ENCODE results near the gene OR5AR1. TPM values are rescaled to one million over a fixed set of nuclear protein-coding genes. Genes with fewer than 3 reads are reported as not detected.

Gene OR5AR1
- total RNA-seq, 2 experiments from 2014 or later: not detected

DNA sequence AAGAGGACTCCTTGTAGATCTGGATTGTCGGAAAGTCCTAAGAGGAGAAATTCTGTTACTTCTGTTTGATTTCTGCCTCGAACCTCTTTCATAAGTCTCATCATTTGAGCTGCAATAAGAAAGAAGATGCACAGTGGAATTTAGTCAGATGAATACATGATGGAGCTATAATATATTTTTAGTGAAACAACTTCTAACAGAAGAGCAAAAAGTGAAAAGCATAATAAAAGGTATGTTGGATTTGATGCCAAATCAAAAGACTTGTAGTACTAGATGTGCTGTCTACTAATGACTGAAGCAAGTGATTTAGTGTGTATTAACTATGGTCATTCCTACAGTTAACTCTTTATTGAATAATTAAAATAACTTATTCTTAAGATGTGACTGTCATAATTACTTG is 21.1 kb upstream of the OR5AR1 start, which contains the start of gene OR5AP2:
OR5AP2 (minus strand) TSS at position 101 of the 400 bp plus-strand sequence; CDS start at position 101, 0 bp downstream.
- Mint-ChIP-seq H3K36me3 (ENCODE audit: low read depth) (no peaks in the 10 kb centered on the region), H3K4me3 (no peak within 1 kb of the TSS), H3K27ac (no peak within 1 kb of the TSS), H3K9me3 (no peaks in the 10 kb centered on the region), H3K27me3 (no peaks in the 10 kb centered on the region), H3K4me1 (ENCODE audit: low read depth) (no peaks in the 10 kb centered on the region)
- ATAC-seq (ENCODE audit: poor library complexity) (no peak), DNase-seq (no peak)
- POLR2A ChIA-PET: no interaction called here
- Histone ChIP-seq H3K27me3 (ENCODE audit: control insufficient read depth in 1 of 2, insufficient read depth in 2 of 2, low read length in 2 of 2) (no peaks in the 10 kb centered on the region), H3K36me3 (ENCODE audit: insufficient read depth, low read length) (no peaks in the 10 kb centered on the region), H3K27ac (ENCODE audit: low read depth in 1 of 2, low read length in 2 of 2) (no peak within 1 kb of the TSS), H3K4me1 (ENCODE audit: insufficient read depth, low read length) (no peaks in the 10 kb centered on the region), H3K9me3 (ENCODE audit: control insufficient read depth in 1 of 2, insufficient read depth in 1 of 2, low read length in 2 of 2) (peaks cover 0 to 14% of the 10 kb centered on the region in 2 experiments), H3K4me3 (ENCODE audit: low read length) (no peak within 1 kb of the TSS)
- CTCF ChIA-PET: no interaction called here
- intact Hi-C loops (cut with DNase I, micrococcal nuclease): no loop called here
- no peak for TF ChIP-seq CTCF (IDR thresholded peaks at IDR 0.05)

- DNase-seq (no peak), ATAC-seq (ENCODE audit: poor library complexity) (no peak)
- ChIA-PET POLR2A (no interaction called here), CTCF (no interaction called here)
- intact Hi-C loops (cut with DNase I, micrococcal nuclease): no loop called here
- H3K9me3 ChIP-seq (ENCODE audit: control insufficient read depth in 1 of 2, insufficient read depth in 1 of 2, low read length in 2 of 2): no peaks in the 10 kb centered on the region
- H3K27me3 ChIP-seq (ENCODE audit: control insufficient read depth in 1 of 2, insufficient read depth in 2 of 2, low read length in 2 of 2): no peaks in the 10 kb centered on the region
- H3K4me1 Mint-ChIP-seq (ENCODE audit: low read depth): no peaks in the 10 kb centered on the region
- H3K4me3 ChIP-seq (ENCODE audit: low read length): no peak overlapping the region
- H3K4me1 ChIP-seq (ENCODE audit: insufficient read depth, low read length): no peaks in the 10 kb centered on the region
- no peak for TF ChIP-seq CTCF (IDR thresholded peaks at IDR 0.05)
- no peak overlapping the region for H3K27ac Mint-ChIP-seq
- H3K27ac ChIP-seq (ENCODE audit: low read depth in 1 of 2, low read length in 2 of 2): no peak overlapping the region
- no peak overlapping the region for H3K4me3 Mint-ChIP-seq
- H3K27me3 Mint-ChIP-seq: no peaks in the 10 kb centered on the region
- no peaks in the 10 kb centered on the region for H3K36me3 Mint-ChIP-seq (ENCODE audit: low read depth)
- H3K36me3 ChIP-seq (ENCODE audit: insufficient read depth, low read length): no peaks in the 10 kb centered on the region
- H3K9me3 Mint-ChIP-seq: peaks cover 4% of the 10 kb centered on the region
These were observed 3.7 kb upstream of the OR5AR1 start for GRCh38 chr11:56659755-56660154.

- Histone ChIP-seq H3K4me1 (ENCODE audit: insufficient read depth, low read length) (no peaks in the 10 kb centered on the region), H3K27me3 (ENCODE audit: control insufficient read depth in 1 of 2, insufficient read depth in 2 of 2, low read length in 2 of 2) (no peaks in the 10 kb centered on the region), H3K9me3 (ENCODE audit: control insufficient read depth in 1 of 2, insufficient read depth in 1 of 2, low read length in 2 of 2) (no peaks in the 10 kb centered on the region), H3K27ac (ENCODE audit: low read depth in 1 of 2, low read length in 2 of 2) (no peak overlapping the region), H3K4me3 (ENCODE audit: low read length) (no peak overlapping the region), H3K36me3 (ENCODE audit: insufficient read depth, low read length) (no peaks in the 10 kb centered on the region)
- H3K4me3 Mint-ChIP-seq: no peak overlapping the region
- H3K27me3 Mint-ChIP-seq: no peaks in the 10 kb centered on the region
- no peak overlapping the region for H3K27ac Mint-ChIP-seq
- peaks cover 3% of the 10 kb centered on the region for H3K9me3 Mint-ChIP-seq
- no peak for TF ChIP-seq CTCF (IDR thresholded peaks at IDR 0.05)
- no peaks in the 10 kb centered on the region for H3K36me3 Mint-ChIP-seq (ENCODE audit: low read depth)
- ChIA-PET CTCF (no interaction called here), POLR2A (no interaction called here)
- DNase-seq: no peak
- ATAC-seq (ENCODE audit: poor library complexity): no peak
- H3K4me1 Mint-ChIP-seq (ENCODE audit: low read depth): no peaks in the 10 kb centered on the region
- intact Hi-C loops (cut with DNase I, micrococcal nuclease): no loop called here
These were observed 7.5 kb downstream of the OR5AR1 start for GRCh38 chr11:56670984-56671383.

Measured in CD4-positive, alpha-beta T cell (primary cell).